ENCODE measurements around the gene CCDC88C.
A peak's percentile ranks its signal among the peaks of the same experiment; 100 is the strongest.

Gene CCDC88C

DNA sequence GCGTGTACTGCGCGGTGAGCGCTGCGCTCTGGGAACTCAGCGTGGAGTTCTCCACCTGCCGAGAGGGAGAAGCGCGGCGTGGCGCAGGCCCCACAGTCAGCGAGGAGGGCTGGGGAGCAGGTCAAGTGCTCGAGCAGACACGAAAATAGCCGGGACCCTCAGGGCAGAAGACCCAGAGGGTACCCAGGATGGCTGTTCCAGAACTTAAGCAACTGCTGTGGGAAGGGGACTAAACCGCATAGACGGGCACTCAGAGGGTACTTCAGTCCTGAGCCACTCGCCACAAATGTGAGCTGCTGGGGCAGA is 113.7 kb downstream of the CCDC88C start:
- DNase-seq = no peak

DNA sequence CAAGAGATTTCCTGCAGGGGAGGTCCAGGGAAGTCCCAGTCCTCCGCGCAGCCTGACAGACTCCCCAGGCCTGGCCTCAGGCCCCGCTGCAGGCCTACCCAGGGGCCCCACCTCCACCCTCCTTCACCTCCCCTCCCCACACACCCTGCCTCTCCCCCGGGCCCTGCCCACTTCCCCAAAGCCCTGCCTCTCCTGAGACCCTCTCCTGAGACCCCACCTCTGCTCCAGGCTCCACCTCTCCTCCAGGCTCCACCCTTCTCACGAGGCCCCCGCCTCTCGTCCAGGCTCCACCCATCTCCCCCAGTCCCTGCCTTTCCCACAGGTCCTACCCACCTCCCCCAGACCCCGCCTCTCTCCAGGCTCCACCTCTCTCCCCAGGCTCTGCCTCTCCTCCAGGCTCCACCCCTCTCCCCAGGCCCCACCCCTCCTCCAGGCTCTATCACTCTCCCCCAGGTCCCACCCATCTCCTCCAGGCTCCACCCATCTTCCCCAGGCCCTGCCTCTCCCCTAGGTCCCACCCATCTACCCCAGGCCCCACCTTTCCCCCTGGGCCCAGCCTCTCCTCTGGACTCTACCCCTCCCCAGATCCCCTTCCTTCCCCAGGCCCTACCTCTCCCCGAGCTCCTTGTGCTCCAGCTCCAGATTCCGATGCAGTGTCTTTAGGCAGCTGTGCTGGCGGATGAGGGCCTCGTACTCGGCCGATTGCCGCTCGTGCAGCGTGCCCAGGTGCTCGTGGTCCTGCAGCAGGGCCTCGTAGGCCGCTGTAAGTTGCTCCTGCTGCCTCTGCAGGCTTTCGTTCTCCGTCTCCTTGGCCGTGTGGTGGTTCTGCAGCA is 114.3 kb downstream of the CCDC88C start:
- peak; percentile 67 to 79 for DNase-seq

DNA sequence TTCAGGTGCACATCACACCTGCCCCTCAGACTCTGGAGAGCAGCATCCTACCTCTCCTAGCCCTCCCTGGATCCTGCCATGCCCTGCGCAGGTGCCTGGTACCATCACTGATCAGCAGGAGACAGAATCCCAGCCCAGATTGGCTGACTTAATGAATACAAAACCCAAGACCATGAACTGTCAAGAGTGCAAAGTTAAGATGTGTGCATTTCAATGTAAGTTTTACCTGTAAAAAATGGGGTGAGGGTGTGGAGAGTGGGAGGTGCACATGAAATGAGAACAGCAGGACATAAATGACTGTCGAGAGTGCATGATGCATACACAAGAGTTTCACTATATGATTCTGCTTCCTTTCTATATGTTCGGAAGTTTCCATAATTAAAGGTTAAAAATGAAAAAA is 115.2 kb downstream of the CCDC88C start:
- DNase-seq = no peak

DNA sequence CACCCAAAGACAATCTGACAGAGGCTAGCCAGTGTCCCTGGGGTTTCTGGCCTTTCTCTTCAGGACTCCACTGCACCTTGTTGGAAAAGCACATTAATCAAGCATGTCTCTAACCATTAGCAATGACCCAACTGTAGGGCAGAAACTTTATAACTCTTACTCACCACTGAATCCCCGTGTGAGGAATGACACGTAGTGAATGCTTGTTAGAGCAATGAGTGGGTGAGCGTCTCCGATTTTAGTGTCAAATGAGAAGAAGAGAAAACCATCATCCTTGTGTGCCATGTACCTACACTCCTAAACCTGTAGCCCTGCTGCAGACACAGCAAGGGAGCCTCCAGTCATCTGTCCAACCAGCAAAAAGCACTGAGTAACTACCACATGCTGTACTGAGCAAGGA is 116.7 kb downstream of the CCDC88C start:
- no peak for DNase-seq

DNA sequence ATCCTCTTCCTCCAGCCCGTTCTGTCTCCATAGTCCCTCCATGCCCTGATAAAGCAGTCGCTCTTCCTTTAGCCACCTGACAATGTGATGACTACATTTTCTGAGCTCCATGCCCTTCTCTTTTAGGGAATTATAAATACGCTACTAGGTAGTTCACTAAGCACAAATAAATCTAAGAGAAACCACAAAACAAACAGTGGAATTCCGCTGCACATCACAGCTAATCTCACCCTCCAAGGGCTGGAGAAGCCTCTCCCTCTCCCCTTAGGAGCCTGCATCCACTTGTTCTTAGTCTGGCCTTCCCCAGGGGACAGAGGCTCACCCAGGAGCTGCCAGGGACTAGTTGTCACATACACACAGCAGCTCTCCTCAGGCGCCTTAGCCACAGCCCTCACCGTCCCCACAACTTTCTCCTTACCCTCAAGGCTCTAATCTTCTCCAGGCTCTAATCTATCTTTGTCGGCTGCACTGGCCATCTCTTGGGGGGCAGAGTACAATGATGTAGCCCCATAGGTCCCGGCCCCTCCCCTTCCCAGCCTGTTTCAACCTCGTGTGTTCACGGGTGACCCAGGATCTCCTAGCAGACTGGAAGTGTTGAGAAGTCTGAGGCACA is 117.2 kb downstream of the CCDC88C start:
- no peak for DNase-seq

DNA sequence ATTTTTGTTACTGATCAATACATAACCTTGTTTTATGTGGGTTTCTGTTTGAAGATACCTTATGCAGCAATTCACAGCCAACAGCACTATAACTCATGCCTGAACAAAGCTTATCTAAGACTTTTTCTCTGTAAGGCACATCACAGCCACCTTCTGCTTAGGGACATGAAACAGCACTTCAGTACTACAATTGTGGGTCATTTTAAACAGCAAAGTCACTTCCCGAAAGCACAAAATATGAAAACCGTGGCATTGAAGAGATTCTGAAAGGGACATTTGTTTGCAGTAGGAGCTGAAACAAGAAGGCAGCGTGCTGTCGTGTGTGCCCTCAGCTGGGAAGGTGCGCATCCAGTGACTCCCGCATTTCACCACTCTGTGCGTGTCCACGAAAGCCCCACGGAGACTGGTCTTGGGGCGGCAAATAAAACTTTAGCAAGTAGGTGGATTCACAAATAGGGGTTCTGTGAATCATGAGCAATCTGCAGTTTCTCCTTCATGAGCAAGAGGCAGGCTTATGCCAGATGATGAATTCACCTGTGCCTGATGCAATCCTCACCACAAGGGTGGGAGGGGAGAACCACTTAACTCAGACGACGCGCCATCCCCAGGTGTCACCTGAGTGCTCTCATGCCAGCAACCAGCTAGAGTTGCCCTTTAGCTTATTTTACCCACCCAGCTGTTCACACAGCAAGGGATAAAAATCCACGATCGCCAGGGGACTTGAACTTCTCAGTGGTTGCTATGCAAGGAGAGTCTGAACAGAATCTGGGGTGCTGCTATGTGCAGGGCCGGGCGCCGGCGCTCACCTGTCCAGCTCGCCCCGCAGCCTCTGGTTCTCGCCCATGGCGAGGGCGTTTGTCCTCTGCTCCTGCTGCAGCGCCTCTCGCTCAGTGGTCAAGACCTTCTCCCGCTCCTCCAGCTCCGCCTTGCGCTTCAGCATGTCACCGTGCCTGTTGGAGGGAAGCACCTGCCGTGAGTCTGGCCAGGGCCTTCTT is 118.2 kb downstream of the CCDC88C start:
- DNase-seq = no peak

DNA sequence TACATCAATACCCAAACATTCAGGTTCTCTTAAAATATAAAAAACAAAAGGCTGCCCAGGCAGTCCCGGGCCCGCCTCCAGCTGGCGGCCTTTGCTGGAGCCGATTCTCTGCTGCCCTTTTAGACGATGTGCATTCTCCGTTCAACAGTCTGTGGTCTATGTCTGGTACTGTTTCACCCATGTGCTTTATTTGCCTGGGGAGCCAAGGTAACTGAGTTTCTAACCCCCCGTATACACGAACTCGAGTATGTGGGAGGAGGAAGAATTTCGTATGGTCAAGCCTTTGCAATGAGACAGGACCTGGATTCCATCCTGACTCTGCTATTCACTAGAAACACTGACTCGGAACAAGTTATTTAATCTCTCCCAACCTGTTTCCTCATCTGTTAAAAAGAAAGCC is 119.0 kb downstream of the CCDC88C start:
- no peak for DNase-seq

DNA sequence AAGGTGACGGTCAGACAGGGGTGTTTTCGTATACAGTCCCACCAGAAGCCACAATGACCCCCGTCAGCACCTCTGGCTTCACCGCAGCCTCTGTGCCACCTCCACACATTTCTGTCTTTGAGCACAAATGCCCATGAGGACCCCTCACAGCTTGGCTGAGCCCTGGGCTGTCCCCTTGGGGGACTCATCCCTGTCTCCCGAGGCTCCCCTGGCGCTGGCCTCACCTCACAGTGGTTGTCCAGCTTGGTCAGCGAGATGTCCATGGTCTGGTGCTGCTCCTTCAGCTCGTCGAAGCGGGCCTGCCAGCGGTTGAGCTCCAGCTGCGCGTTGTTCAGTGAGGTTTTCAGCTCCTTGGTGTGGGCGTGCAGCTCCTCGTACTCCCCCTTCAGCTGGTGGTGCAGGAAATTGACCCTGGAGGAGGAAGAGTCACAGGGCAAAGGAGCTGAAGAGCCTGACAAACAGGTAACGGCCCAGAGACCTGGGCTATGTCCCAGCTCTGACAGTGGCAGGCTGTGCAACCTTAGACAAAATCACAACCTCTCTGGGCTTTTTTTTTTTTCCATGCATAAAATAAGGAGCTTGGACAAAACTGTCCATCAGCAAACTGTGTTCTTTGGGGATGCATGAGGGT is 120.4 kb downstream of the CCDC88C start:
- DNase-seq = no peak

DNA sequence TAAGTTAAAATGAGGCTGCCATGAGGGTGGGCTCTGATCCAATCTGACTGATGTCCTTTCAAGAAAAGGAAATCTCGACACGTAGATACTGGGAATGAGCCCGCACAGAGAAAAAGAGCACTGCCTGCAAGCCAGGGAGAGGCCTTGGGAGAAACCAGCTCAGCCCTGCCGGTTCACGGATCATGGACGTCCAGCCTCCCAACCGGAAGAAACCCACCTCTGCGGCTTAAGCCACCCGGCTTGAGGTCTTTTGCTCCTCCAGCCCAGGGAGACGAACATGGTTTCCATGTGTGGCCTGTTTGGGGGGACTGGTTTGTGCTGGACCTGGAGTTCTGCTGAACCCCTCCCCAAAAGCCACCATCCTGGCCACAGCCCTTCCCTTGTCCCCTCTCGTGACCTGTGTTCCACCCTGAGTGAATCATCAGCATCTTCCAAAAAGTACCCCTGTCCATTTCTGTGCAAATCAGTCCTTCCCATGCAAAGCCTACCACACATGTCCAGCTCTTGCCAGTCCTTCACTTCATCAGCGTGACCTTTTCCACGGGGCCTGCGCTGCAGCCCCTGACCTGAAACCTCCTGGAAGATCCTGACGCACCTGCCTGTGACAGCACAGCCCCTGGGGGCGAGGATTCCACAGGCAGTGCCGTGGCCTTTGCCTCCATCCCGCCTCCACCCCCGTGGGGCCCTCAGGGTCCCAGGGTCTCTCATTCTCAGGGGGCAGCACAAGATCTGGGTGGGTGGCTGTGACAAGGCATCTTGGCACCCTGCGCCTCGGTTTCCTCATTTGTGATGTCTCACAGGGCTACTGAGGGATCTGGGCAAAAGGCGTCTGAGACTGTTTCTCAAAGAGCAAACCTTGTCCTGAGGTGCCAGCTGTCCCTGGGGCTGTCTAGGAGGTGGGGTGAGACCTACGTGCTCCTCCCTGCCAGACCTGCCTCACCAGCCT is 121.5 kb downstream of the CCDC88C start:
- no peak for DNase-seq

DNA sequence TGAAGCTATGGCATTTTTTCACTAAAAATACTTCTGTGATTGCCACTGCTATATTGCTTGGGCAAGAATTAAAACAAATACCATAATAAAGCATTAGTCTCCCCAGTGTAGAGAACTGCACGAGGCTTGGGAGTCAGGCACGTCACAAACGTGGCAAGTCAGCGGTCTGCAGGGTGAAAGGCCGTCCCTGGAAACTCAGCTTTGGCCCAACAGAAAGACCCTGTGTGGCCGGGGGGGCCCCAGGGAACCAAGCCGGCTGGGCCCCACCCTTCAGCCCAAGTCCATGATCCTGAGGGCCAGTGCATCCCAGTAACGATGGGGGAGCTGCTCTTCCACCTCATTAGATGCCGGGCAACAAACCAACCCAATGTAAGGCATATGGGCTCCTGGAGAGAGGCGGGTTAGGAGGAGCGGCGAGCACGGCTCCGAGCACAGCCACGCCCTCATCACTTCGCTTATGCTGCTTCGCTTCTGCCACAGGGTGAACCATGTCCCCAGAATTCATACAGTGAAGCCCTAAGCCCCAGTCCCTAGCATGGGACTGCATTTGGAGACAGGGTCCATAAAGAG is 122.3 kb downstream of the CCDC88C start:
- DNase-seq = no peak

DNA sequence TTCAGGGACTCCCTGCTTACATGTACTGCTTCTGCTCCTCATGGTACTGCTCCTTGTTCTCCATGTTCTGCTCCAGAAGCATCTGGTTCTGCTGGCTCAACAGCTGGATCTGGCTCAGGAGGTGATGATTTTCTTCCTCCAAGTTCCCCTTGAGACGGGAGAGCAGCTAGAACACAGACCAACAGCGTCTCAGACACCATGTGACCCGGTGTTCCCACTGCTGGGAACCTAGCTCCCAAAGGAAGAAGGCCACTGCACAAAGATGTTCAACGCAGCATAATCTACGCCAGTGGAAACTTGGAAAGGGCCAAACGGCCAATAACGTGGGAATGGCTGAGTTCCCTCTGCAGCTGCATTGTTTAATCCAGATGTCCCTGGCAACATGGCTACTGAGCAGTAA is 123.5 kb downstream of the CCDC88C start:
- no peak for DNase-seq

DNA sequence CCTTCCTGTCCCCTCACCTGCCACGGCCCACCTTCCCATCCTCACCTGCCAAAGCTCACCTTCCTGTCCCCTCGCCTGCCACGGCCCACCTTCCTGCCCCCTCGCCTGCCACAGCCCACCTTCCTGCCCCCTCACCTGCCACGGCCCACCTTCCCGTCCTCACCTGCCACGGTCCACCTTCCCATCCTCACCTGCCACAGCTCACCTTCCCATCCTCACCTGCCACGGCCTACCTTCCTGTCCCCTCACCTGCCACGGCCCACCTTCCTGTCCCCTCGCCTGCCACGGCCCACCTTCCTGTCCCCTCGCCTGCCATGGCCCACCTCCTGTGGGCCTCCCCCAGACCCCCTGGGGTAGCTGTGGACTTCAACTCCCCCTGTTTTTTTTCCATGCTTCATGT is 124.3 kb downstream of the CCDC88C start:
- no peak for DNase-seq

DNA sequence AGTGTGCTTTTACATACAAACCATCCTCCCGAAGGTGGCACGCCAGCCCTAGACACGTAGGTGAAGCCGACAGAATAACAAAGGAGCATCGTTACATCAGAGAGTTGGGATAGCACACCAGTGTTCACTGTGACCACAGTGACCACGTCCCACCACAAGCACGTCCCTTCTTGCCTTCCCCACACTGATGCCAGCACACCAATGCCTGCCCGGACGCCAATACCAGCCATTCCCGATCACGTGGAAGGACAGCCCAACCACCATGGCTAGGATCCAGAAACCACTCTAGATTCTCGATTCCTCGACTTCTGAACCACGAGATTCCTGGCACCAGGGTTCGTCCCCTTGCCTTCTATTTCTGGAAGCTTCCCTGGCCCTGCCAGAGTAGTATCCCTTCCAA is 125.1 kb downstream of the CCDC88C start:
- no peak for DNase-seq

DNA sequence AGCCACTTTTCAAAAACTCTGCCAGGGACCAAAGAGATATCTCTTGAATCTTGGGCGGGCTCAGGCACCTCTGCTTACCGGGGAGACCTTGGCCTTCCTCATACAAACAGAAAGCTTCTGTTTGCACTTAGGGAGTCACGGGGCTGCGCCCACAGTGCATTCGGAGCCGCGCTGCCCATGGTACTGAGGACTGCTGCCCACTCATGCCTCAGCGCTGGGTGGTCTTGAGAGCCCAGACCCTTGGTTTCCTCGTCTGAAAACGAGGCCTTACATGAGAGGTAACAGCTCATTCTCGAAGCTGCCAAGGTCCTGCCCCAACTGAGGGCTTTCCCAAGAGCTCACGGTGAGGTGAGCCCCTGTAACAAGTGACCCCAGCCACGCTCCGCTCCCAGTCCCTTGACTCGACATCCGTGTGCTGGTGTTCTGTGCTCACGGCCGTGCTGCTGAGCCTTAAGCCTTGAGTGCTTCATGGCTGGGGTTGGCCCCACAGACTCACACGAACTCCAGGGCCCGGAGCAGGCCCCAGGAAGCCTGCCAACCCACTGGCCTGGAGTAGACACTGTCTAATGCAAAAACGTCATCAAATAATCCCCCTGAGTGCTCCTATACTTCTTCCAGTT is 125.7 kb downstream of the CCDC88C start:
- DNase-seq = no peak

DNA sequence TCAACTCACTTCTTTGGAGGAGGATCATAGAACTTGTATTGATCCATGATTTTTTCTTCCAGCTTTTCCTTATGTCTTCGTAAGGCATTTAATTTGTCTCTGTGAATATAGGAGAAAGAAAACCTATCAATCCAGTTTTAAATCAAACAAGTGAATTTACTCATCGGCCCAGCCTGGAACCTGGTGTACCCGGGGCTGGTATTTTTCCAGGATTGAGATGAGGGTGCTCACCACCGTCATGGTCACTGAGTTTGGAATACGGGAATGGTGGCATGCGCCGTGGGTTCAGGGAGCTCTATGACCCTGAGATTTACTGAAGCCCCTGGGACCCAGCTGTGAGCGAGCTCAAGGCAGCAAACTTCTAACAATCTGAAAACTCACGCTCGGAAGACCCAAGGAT is 126.6 kb downstream of the CCDC88C start:
- DNase-seq = no peak

DNA sequence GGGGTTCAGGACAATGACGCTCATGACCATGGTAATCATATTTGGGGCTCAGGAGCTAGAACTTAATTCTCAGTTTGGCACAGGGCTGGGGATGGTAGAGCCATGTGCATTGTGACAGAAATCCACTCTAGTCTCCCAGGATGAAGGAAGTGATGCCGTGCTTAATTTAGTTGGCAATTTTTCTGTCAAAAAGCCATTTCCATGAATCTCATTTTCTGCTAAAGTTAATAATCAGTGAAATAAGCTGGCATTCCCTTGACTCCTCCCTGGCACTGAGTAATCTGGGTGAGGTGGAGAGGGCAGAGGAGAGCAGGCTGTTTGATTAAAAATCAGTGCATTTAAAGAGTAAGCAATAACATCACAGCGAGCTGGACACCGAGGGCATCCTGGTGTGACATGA is 128.2 kb downstream of the CCDC88C start:
- DNase-seq = no peak

DNA sequence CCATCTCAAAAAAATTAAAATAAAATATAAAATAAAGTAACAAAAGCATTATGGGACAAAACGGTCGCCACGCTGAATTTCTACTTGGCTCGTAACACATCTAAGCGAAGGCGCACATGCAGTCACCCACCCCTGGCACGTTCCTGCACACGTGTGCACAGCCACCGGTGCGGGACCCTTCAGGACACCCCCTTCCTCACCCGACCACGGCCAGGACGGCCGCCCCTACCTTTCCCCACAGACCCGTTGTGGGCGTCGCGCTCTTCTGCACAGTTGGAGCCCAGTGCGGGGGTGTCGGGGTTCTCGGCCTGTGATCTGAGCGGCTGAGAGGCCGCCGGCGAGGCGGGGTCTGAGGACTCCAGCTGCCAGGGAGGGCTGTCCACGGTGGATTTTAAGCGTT is 128.7 kb downstream of the CCDC88C start:
- no peak for DNase-seq

DNA sequence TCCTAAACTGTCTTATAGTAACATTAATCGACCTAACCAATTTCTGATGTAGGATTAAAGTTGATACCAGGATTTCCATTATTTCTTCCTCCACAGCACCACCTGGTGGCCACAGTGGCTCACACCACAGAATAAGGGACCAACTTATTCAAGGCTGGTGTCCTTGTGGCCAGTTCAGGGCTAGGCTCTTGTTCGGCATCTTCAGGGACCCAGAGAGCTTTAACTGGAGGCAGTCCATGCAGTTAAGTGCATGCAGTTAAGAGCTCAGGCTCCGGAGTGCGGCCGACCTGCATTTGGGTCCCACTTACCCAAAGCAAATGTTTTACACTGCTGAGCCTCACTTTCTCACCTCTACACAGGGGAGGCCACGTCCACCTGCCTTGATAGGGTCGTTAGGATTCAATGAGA is 131.1 kb downstream of the CCDC88C start:
- DNase-seq = peak; percentile 79 to 87

DNA sequence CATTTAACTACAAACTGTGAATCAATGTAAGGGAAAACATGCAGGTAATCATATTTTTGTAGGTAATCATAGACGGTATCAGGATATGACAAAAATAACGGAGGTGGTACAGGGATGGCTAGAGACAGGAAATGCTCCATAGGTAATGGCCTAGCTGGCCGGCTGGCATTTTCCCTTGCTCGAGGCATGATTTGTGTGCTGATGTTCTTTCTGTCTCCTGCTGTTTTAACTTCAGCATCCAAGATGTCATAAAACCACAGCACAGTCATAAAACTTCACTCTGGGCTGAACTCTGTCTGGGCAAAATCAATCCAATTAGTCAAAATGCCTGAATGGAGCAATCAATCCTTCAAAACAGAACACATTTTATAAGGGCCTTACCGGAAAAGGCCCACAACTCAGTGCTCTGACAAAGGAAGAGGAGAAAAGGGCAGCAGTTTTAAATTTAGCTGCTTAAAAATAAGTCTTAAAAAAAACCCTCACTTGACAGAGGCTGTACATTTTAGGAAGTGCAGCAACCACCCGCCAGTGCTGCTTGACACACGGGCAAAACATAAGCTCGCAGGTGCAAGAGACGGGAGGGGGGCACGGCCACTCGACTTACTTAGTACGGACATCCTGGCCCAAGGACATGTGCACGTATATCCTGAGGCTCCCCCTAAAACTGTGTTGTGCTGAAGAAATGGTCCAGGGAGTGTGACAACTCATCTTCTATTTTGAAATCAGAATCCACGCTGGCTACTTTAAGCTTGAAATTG is 132.7 kb downstream of the CCDC88C start:
- no peak for DNase-seq

DNA sequence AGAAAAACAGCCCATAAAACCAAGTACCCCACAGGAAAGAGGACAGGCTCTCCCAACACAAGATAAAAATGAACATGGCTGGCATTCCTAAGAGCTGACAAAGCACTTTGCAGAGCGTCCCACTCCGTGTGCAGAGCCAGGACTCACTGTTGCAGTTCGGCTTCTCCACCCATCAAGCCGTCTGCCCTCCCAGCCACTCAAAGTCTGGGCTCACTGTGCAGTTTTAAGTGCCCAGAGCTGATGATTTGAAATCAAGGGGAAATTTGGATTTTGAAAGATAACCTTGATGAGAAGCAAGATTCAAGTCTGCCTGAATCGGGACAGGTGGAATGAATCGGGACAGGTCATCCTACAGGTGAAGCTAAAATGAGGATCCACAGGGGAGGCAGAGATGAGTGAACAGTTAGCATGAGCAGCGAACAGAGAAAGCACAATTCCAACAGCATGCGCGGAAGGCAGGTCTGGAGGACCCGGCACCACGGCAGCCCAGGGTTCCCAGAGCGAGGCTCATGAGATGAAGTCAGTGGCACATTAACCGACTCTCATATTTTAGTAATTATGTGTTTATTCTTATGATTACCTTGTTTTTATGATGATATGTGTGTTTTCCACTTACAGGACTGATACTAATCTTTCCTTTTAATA is 133.4 kb downstream of the CCDC88C start:
- no peak for DNase-seq

All from stimulated activated CD4-positive, alpha-beta T cell treated with anti-CD3 and anti-CD28 coated beads, Interleukin-2, amount 100 ng/mL, for 48 hours (primary cell).